ENCODE data around the gene EIF2D. TPM values are rescaled to one million over a fixed set of nuclear protein-coding genes. Genes with fewer than 3 reads are reported as not detected.

EIF2D gene
- total and polyA plus RNA-seq, 2 of the 8 experiments (the other 6 are each of a cell fraction or from before 2014, with no cell fraction given): 36.1 to 37.1 TPM

DNA sequence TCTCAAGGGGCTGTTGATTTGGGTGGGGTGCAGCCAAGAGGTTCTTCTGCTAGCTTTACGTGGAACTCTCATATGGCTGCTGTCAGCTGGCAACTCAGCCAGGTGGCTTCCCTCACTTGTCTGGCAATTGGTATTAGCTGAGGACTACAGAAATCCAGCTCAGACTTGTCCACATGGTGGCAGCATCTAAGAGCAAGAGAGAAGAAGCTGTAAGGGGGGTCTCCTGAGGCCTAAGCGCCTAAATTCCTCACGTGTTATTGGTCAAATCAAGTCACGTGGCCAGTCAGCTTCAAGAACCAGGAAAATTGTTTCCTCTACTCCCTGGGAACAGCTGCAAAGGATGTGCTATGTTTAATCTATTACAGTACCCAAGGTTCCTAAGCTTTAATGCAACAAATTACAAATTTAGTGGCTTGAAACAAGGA is 18.8 kb upstream of the EIF2D start (continued):
- no peak for TF ChIP-seq CHD7 (IDR thresholded peaks at IDR 0.05; ENCODE audit: insufficient replicate concordance, low read length)
- TF ChIP-seq ATF3 (IDR thresholded peaks at IDR 0.05; ENCODE audit: insufficient read depth, low read depth, low read length): peak; percentile 86
- no peak for TF ChIP-seq EGR1 (IDR thresholded peaks at IDR 0.05; ENCODE audit: borderline replicate concordance, low read depth, low read length)
- peak; percentile 29; the same call in 1 of the 2 replicates for TF ChIP-seq SP1 (IDR thresholded peaks at IDR 0.05; ENCODE audit: low read depth, low read length)
- TF ChIP-seq, protein P1, sequence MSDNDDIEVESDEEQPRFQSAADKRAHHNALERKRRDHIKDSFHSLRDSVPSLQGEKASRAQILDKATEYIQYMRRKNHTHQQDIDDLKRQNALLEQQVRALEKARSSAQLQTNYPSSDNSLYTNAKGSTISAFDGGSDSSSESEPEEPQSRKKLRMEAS (IDR thresholded peaks at IDR 0.05): peak; percentile 69
- peak; percentile 75; the same call in 1 of the 2 replicates for TF ChIP-seq TCF12 (IDR thresholded peaks at IDR 0.05; ENCODE audit: low read depth, low read length)
- TF ChIP-seq KDM5A (IDR thresholded peaks at IDR 0.05; ENCODE audit: low read length): no peak
- TF ChIP-seq TEAD4 (IDR thresholded peaks at IDR 0.05; ENCODE audit: low read depth, low read length): 0 out of 2 replicates have a peak, but pooled peaks have one; percentile 17
- TF ChIP-seq CREB1 (IDR thresholded peaks at IDR 0.05): no peak

Data from H1 (cell line).